GM18499 (cell line): Measurements from ENCODE around the gene STX1A.
"Not testable (repeated sequence)": the region's sequence is repeated elsewhere in the genome, so short reads cannot be mapped to it uniquely, and the experiment has no call there.

ENCODE experiments used
- ATAC-seq: cut with Tn5 transposase; IDR thresholded peaks from one replicate; pipeline ENCODE4 v1.9.1; 2021; ENCODE audit warnings: moderate number of reproducible peaks; ENCODE audit not compliant: insufficient read depth, unreplicated experiment

STX1A gene

GRCh38 chr7:73713319-73713718 is 6.2 kb downstream of the STX1A start:
- ATAC-seq = not testable (repeated sequence)

DNA sequence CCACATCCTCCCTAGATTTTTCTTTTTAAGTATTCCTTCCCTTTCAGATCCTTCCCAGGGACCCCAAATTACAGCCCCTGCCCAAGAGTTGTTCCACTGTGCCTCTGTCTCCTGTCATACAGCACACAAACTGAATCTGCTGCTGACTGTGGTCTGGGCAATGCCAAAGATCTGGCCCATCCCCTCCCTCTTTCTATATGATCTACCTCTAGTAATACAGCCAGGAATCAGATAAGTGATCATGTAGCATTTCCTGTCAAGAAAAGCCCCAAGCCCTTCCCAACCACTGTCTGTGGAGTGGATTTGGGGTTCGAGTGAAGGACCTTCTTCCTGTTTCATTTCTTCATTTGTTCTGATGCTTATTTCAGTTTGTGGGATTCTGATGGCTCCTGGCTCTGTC is 6.7 kb downstream of the STX1A start:
- no peak for ATAC-seq

DNA sequence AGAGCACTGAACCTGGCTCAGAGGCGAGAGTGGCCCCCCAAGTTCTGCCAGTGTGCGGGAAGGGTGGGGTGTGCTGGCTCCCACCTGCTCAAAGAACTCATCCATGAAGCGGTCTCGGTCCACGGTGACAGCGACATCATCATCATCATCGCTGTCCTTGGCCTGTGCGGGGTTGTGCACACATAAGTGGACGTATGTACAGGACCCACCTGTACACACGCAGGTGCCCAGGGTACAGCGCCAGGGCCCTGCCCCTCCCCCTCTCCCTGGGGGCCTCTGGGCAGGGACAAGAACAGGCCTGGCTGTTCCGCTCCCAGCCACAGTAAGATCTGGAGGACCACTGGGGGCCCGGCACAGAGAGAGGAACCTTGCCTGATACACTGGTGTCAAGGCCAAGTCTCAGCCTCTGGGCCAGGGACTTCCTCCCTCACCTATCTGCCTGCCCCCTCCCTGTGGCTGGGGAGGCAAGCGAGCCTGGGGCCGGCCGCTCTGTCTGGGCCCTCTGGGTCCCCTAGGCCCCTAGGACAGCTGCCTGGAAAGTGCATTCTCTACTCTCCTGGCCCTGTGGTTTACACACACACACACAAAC is 10.4 kb downstream of the STX1A start:
- no peak for ATAC-seq

DNA sequence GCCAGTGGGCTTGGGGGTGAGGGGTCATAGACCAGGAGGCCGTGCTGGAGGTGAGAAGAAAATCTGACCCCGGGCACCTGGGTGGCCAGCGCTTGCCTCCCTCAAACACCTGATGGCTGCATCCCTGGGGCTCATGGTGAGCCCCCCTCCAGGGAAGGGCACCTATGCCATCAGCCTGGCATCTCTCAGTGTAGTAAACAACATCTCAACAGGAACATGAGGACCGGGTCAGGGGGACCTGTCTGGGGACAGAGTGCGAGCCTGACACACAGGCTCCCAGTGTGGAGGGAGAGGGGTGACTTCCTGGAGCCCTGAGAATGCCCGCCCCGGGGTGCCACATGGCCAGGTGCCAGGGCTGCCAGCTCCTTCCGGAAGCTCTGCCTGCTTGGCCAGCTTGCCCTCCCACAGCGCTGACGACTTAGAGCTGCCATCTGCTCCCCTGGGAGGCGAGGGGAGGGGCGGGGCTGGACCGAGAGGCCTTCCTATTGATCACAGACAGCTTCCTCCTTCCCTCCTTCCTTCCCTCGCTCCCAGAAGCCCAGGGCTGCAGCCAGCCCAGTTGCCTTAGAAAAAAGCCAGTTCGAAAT is 12.3 kb downstream of the STX1A start:
- ATAC-seq = no peak

- ATAC-seq = no peak
Observed at GRCh38 chr7:73706126-73707044, 13.1 kb downstream of the STX1A start.

DNA sequence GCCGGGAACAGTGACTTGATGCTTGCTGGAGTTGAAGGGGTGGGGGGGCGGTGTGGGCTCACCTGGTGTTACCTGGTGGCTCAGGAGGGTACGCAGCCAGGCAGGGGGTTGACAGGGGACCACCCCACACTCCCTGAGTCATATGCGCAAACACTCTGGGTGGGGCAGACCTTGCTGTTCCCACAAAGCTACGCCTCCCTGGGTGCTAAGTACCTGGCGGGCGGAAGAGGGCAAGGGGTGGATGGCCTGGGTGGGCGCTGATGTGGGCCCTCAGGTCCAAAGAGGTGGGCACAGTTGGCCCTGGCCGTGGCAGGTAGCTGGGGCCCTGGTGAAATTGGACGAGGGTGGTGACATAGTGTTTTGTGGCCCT is 13.9 kb downstream of the STX1A start:
- no peak for ATAC-seq

DNA sequence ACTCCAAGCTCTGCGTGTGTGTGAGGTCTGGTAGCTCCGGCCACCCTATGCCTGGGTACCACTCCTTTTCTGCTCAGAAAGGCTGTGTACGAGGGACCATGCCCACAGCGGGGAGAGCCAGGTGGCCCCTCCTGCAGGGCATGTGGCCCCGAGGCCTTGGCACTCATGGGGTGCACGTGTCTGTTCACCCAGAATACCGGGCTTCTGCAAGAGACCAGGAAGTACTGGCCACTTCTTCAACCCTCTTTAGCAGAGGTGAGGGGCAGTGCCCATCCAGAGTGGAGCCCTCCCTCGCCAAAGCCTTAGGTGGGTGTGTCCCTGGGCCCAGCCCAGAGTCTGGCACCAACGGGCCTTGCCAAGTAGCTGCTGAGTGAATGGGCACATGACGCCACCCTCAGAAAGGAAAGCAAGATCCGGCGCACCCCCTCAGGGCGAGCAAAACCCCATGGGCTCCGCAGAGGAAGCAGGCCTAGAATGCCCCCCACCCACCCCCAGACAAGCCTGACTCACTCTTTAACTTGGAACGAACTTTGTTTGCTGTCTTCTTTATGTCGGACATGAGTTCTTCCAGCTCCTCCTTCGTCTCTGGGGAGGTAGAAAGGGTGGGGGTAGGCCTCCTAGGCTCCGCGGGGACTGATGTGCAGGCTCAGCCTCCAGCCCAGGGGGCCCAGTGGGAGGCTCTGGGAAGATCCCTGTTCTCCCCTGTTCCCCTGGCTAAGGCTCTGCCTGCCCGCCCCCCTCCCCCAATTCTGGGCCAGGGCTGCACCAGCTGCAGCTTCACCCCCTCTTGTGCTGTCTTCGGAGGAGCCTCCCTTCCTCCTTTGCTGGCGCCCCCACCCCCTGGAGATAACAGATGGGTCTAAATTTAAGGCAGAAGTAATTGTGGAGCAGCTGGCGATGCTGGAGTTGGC is 14.6 kb downstream of the STX1A start:
- ATAC-seq = no peak

DNA sequence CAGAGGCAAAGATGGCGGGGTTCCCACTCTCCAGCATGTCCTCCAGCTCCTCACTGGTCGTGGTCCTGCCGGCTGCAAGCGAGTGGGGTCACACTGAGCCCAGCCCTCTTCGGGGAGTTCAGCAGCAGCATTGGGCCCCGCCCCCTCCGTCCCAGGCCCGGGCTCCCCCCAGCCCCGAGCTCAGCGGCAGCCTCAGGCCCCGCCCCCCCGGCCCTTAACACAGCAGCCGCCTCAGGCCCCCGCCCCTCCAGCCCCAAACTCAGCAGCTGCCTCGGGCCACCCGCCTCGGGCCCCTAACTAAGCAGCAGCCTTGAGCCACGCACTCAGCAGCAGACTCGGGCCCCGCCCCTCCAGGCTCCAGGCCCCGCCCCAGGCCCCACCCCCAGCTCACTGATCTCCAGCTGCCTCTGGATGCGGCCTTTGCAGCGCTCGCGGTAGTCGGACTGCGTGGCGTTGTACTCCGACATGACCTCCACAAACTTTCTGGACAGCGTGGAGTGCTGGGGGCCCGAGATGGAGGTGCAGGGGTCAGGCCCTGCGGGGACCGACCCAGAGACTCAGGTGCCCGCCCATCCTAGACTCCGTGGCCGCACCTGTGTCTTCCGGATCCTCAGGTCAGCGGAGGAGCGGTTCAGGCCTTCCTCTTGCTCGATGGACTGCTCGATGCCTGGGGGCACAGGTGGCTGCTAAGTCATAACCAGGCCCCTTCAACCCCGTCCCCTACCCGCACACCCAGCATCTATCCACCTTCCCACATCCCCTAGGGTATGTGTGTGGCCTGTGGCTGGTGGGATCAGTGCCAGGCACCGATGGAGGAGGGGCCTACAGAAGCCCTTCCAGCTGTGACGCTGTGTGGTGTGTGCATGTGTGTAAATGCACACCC is 15.5 kb downstream of the STX1A start:
- no peak for ATAC-seq

GRCh38 chr7:73703225-73703624 is 16.2 kb downstream of the STX1A start:
- no peak for ATAC-seq

- no peak for ATAC-seq
Observed at GRCh38 chr7:73702665-73703064, 16.8 kb downstream of the STX1A start.

- ATAC-seq = no peak
Observed at GRCh38 chr7:73702226-73702625, 17.2 kb downstream of the STX1A start.

DNA sequence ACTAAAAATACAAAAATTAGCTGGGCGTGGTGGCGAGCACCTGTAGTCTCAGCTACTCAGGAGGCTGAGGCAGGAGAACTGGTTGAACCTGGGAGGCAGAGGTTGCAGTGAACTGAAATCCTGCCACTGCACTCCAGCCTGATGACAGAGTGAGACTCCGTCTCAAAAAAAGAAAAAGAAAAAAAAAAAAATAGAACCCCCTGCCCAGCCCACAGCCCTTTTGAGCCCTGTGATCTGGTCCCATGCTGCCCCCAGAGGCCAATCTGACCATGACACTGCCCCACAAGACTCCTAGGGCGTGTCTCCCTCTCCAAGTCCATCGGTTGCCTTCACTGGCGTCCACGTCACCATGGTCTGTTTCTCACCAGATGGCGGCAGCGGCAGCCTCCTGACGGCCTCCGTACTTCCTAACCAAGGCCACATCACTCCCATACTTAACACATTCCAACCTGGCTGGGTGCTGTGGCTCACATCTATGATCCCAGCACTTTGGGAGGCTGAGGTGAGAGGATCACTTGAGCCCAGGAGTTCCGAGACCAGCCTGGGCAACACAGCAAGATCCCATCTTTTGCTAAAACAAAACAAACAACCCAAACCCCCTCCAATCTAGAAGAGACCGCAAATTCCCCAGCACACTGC is 18.0 kb downstream of the STX1A start:
- no peak for ATAC-seq

GRCh38 chr7:73700581-73701134 is 18.8 kb downstream of the STX1A start:
- ATAC-seq = no peak

DNA sequence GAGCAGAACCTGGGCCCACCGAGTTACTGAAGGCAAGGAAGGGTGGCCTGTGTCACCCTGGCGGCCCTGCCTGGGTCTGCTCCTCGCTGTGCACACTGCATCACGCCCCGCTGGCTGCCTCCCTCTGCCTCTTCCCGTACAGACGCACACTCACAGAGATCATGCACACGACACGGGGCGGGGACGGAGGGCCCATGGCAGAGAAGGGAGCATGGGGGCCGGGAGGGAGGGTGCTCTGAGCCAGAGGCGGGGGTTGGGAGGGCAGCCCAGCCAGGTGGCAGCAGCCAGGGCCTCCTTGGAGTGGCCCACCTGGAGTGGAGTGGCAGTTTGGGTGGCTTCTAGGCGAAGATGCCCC is 19.4 kb downstream of the STX1A start:
- ATAC-seq = no peak

- ATAC-seq = no peak
Observed at GRCh38 chr7:73699370-73700068, 19.9 kb downstream of the STX1A start.

- no peak for ATAC-seq
Observed at GRCh38 chr7:73698410-73698809, 21.1 kb downstream of the STX1A start.

- ATAC-seq = no peak
Observed at GRCh38 chr7:73696372-73696771, 23.1 kb downstream of the STX1A start.

- ATAC-seq = no peak
Observed at GRCh38 chr7:73690646-73691045, 28.8 kb downstream of the STX1A start.
